NCI-H2081 treated with DMSO at 0.1 percent for 48 hours (cell line): ENCODE data around the gene TTPAL.

ENCODE experiments used
- DNase-seq: peaks from one replicate; lab custom pipeline; 2025; lab: John Stamatoyannopoulos, UW

Gene TTPAL

DNA sequence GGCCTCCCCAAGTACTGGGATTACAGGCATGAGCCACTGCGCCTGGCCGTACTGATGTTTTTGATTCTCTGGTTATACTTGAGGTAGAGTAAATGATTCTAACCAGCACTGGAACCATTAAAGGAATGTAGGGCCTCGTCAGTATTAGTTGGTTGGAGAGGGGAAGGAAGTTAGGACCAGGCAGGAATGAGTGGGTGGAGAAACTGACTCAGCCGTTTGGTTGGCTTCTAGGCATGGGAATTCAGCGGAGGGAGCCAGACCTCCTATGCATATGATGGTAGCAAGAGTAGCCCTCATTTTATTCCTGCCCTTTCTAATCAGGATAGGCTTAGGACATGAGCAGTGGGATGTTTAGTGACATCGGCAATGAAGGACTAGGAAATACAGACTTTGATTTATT, 65.2 kb downstream of the TTPAL start:
- DNase-seq: no peak

GRCh38 chr20:44541992-44542391, 66.3 kb downstream of the TTPAL start:
- no peak for DNase-seq

- no peak for DNase-seq
These were observed 67.2 kb downstream of the TTPAL start for GRCh38 chr20:44542890-44543289.

- DNase-seq: no peak
These were observed 67.7 kb downstream of the TTPAL start for GRCh38 chr20:44543358-44543757.
